Stimulated activated CD4-positive, alpha-beta T cell treated with anti-CD3 and anti-CD28 coated beads, TNF-alpha, amount 100 ng/mL, for 4 hours (primary cell): ENCODE data around the gene ACSF3.

Experiments used
- DNase-seq, 3 experiments: peaks; one replicate each; pipeline ENCODE4 v3.0.0-alpha.2; 2020; ENCODE audit warnings: low read depth in 3 of 3

The ACSF3 gene

GRCh38 chr16:89201439-89202377 lies 108.1 kb downstream of the ACSF3 start:
- peak; percentile 66 to 73 (median 68) for DNase-seq

DNA sequence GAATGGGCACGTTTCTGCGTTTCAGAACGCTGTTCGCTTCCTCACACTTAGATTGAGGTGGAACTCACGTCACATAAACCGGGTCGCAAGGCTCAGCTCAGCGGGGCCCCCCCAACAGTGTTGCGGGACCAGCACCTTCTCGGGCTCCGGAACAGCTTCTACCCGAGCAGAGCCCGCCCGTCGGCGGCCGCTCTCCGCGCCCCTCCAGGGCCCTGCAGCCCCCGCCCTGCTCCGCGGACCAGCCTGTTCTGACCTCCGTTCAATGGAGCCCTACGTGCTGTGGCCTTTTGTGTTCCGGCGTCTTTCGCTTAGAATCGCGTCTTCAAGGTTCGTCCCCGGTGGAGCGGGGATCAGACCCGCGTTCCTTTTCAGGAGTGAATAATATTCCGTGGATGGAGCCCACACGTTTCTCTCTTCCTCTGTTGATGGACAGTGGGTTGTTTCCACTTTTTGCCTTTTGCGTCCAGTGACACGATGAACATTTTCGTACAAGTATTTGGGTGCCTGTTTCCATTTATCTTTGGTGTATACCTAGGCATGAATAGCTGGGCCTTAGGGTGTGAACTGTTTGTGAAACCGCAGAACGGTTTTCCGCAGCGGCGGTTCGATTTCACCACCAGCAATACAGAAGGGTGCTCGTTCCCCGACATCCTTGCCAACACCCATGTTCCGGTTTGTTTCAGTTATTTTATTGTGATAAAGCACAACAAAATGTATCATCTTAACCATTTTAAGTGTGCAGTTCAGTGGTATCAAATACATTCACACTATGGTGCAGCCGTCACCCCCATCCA lies 109.0 kb downstream of the ACSF3 start:
- DNase-seq = no peak
